Activated naive CD4-positive, alpha-beta T cell treated with anti-CD3 and anti-CD28 coated beads, Interleukin-2, amount 50 U/mL, for 72 hours (primary cell): ENCODE measurements around the gene PFDN1. TPM values are rescaled to one million over a fixed set of nuclear protein-coding genes. Genes with fewer than 3 reads are reported as not detected.

ENCODE experiments used
- ATAC-seq, 2 donors: fragments of 150-1000 bp; cut with Tn5 transposase; 2 replicates each; pipeline ENCODE4 v1.10.0; 2021; ENCODE audit warnings: mild to moderate bottlenecking in 2 of 2, moderate library complexity in 2 of 2
- DNase-seq, 2 donors: peaks; one replicate each; pipeline ENCODE4 v3.0.0; 2021 to 2022; ENCODE audit warnings: low spot score in 2 of 2
- H3K27ac Mint-ChIP-seq, 2 donors: one replicate each; pipeline ENCODE4 v1.8.0; 2022; ENCODE audit warnings: mild to moderate bottlenecking in 2 of 2, mixed read lengths in 2 of 2
- H3K36me3 Mint-ChIP-seq, 2 donors: one replicate each; pipeline ENCODE4 v1.8.0; 2022; ENCODE audit warnings: mixed read lengths in 2 of 2
- H3K9me3 Mint-ChIP-seq, 2 donors: one replicate each; pipeline ENCODE4 v1.8.0; 2022; ENCODE audit warnings: mixed read lengths in 2 of 2
- total RNA-seq, 2 donors: library from RNA; stranded (reverse); gene quantifications; one replicate each; pipeline ENCODE4 v1.2.3, GENCODE V29; 2022

The PFDN1 gene
- total RNA-seq, 2 donors from 2014 or later = 45.4 to 66.4 TPM

DNA sequence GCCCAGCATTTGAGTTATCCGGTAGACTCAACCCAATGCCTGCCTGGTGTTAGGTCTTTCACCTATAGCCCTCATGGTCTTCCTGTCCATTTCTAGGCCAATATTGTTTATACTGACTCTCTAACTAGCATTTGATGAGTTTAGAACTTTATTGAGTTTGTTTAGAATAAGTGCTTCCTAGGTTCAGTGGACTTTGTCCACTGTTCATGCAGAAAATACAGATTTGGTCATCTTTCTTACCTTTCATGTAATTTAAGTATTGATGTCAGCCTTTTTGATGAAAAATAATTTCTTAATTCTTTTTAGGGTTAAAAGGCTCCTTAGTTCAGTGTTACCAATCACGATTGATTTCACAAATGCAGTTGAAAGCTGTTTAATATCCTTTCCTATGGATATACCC is 105.9 kb downstream of the PFDN1 start:
- DNase-seq = no peak

DNA sequence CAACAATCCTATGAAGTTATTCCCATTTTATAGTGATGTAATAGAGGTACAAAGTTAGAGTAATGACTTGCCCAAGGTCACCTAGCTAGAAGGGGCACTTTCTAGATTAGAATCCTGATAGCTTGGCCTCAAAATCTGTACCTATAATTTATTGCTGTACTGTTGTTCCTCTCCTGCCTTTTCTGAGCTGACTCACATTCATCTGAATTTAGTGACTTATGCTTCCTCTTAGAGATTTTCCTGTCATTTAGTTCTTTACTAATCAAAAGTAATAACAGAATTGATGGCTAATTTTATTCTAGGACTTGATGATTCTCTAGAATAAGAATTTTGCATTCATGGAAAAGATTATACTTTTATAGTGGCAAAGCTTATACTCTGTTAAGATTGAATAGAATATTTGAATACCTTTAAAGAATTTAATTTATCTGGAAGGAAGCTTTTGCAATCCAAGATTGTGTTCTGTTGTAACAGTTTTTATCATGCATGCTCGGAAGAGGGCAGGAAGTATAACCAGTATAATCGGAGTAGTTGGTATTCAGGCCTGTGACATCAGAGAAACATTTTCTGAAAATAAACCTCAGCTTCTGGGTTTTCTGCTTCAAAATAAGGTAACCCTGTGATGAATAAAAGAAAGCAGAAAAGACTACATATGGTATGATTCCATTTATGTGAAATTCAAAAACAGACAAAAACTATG is 106.6 kb downstream of the PFDN1 start:
- H3K9me3 Mint-ChIP-seq = no peaks in the 10 kb centered on the region
- H3K27ac Mint-ChIP-seq = no peak overlapping the region
- DNase-seq (no peak), ATAC-seq (no peak)
- peaks cover 0 to 5% of the 10 kb centered on the region in 2 donors for H3K36me3 Mint-ChIP-seq

More for the DNA sequence above, 105.9 kb downstream of the PFDN1 start:
- no peak for ATAC-seq
- peaks cover 0 to 5% of the 10 kb centered on the region in 2 donors for H3K36me3 Mint-ChIP-seq
- H3K9me3 Mint-ChIP-seq = no peaks in the 10 kb centered on the region
- H3K27ac Mint-ChIP-seq = no peak overlapping the region

Other genes with a start within 250 kb of the PFDN1 start
- 10 to 100 TPM in 1 of 2 donors, 1 to 10 TPM in 1; 7.7 to 11.1 TPM for gene PURA, start 189.0 kb downstream of the PFDN1 start, total RNA-seq
- 1 to 10 TPM; 1.8 to 3.2 TPM for gene IGIP, start 177.2 kb downstream of the PFDN1 start, total RNA-seq
- 10 to 100 TPM; 10.8 to 18.8 TPM for gene CYSTM1, start 127.9 kb downstream of the PFDN1 start, total RNA-seq
- 10 to 100 TPM in 1 of 2 donors, 1 to 10 TPM in 1; 6.9 to 10.5 TPM for gene HBEGF, start 43.5 kb upstream of the PFDN1 start, total RNA-seq
- gene SLC4A9, start 57.1 kb upstream of the PFDN1 start, total RNA-seq = under 1 TPM; 0.25 to 0.41 TPM
- gene ANKHD1, start 98.7 kb upstream of the PFDN1 start, total RNA-seq = 100 to 1,000 TPM; 107 to 143 TPM
- 10 to 100 TPM; 13.0 to 14.8 TPM for gene EIF4EBP3, start 244.6 kb upstream of the PFDN1 start, total RNA-seq